HEK293 (cell line): ENCODE measurements around the gene JMJD6.

Experiments
- CTCF ChIA-PET: fragments of 350-600 bp; formaldehyde crosslinking; extraction: SDS; loops from one replicate; lab custom pipeline; 2021; ENCODE audit warnings: antibody characterized with exemption; lab: Yijun Ruan, JAX
- POLR2A ChIA-PET: fragments of 300-600 bp; formaldehyde crosslinking; extraction: SDS; loops from one replicate; lab custom pipeline; 2020; ENCODE audit warnings: antibody characterized with exemption, inconsistent platforms; lab: Yijun Ruan, JAX
- H3K27ac ChIP-seq: fragments of 200-500 bp; sonication (Bioruptor generic); 2 replicates; pipeline ENCODE4 v1.5.1; 2014; ENCODE audit warnings: low read depth, low read length, control low read depth, inconsistent platforms; ENCODE audit errors: extremely low read depth
- H3K36me3 ChIP-seq, 2 experiments: fragments of 200-500 bp in 1 of 2; sonication (Bioruptor generic) in 1 of 2; 1 replicate in 1 of 2; 2 replicates in 1 of 2; pipeline ENCODE4 v1.5.1; 2014 to 2017; ENCODE audit warnings: inconsistent platforms in 2 of 2, low read length in 2 of 2; ENCODE audit not compliant: control insufficient read depth in 2 of 2, insufficient read depth in 1 of 2
- H3K4me1 ChIP-seq: fragments of 200-500 bp; sonication (Bioruptor generic); 2 replicates; pipeline ENCODE4 v1.5.1; 2014; ENCODE audit warnings: mild to moderate bottlenecking, low read length, inconsistent platforms; ENCODE audit not compliant: control insufficient read depth, insufficient read depth
- H3K4me3 ChIP-seq: 2 replicates; pipeline ENCODE4 v1.5.1; 2011; ENCODE audit warnings: low read depth, mild to moderate bottlenecking, control low read depth, low read length, moderate library complexity
- H3K9me3 ChIP-seq: fragments of 200-500 bp; sonication (Bioruptor generic); 2 replicates; pipeline ENCODE4 v1.5.1; 2014; ENCODE audit warnings: low read depth, low read length, inconsistent platforms; ENCODE audit not compliant: control insufficient read depth, insufficient read depth
- EGR2 ChIP-seq: fragments of 450-650 bp; formaldehyde crosslinking; IDR thresholded peaks from 2 replicates; pipeline ENCODE4 v1.5.1; 2016; ENCODE audit warnings: low read depth, missing biosample characterization, missing genetic modification characterization
- GLIS1 ChIP-seq: fragments of 450-650 bp; formaldehyde crosslinking; IDR thresholded peaks from 2 replicates; pipeline ENCODE4 v1.5.1; 2016; ENCODE audit warnings: missing biosample characterization, missing genetic modification characterization
- HOXD13 ChIP-seq: sonication (generic); formaldehyde crosslinking; IDR thresholded peaks from 2 replicates; pipeline ENCODE4 v1.8.0; 2022; ENCODE audit warnings: missing genetic modification reagents, borderline replicate concordance
- IKZF3 ChIP-seq: fragments of 450-650 bp; IDR thresholded peaks from 2 replicates; pipeline ENCODE4 v1.5.0; 2018; ENCODE audit warnings: missing biosample characterization, mild to moderate bottlenecking, missing genetic modification characterization, moderate library complexity
- PRDM1 ChIP-seq: fragments of 450-650 bp; formaldehyde crosslinking; IDR thresholded peaks from 2 replicates; pipeline ENCODE4; 2016; ENCODE audit warnings: missing biosample characterization, missing genetic modification characterization
- SP7 ChIP-seq: fragments of 450-650 bp; formaldehyde crosslinking; IDR thresholded peaks from 2 replicates; pipeline ENCODE4 v1.5.1; 2016; ENCODE audit warnings: missing biosample characterization, missing genetic modification characterization
- WT1 ChIP-seq: fragments of 450-650 bp; formaldehyde crosslinking; IDR thresholded peaks from 2 replicates; pipeline ENCODE4 v1.5.1; 2016; ENCODE audit warnings: missing biosample characterization, missing genetic modification characterization
- ZBTB20 ChIP-seq: fragments of 450-650 bp; formaldehyde crosslinking; IDR thresholded peaks from 2 replicates; pipeline ENCODE4 v1.5.1; 2016; ENCODE audit warnings: missing biosample characterization, missing genetic modification characterization
- ZFP69B ChIP-seq: fragments of 450-650 bp; formaldehyde crosslinking; IDR thresholded peaks from 2 replicates; pipeline ENCODE4 v1.5.1; 2016; ENCODE audit warnings: missing biosample characterization, missing genetic modification characterization
- ZIC2 ChIP-seq: fragments of 450-650 bp; formaldehyde crosslinking; IDR thresholded peaks from 2 replicates; pipeline ENCODE4 v1.5.1; 2016; ENCODE audit warnings: missing biosample characterization, missing genetic modification characterization
- ZNF10 ChIP-seq: fragments of 450-650 bp; formaldehyde crosslinking; IDR thresholded peaks from 2 replicates; pipeline ENCODE4 v1.5.1; 2017; ENCODE audit warnings: missing biosample characterization, missing genetic modification characterization
- ZNF114 ChIP-seq: fragments of 450-650 bp; formaldehyde crosslinking; IDR thresholded peaks from 2 replicates; pipeline ENCODE4 v1.5.0; 2017; ENCODE audit warnings: missing biosample characterization, missing genetic modification characterization
- ZNF211 ChIP-seq: fragments of 450-650 bp; formaldehyde crosslinking; IDR thresholded peaks from 2 replicates; pipeline ENCODE4 v1.5.1; 2016; ENCODE audit warnings: low read depth, missing biosample characterization, missing genetic modification characterization
- ZNF341 ChIP-seq: fragments of 450-650 bp; formaldehyde crosslinking; IDR thresholded peaks from 2 replicates; pipeline ENCODE4; 2016; ENCODE audit warnings: low read depth, missing biosample characterization, missing genetic modification characterization
- ZNF366 ChIP-seq: fragments of 450-650 bp; formaldehyde crosslinking; conservative IDR thresholded peaks from 2 replicates; pipeline ENCODE4 v1.5.1; 2016; ENCODE audit warnings: missing biosample characterization, missing genetic modification characterization
- ZNF660 ChIP-seq: fragments of 450-650 bp; IDR thresholded peaks from 2 replicates; pipeline ENCODE4 v1.5.1; 2018; ENCODE audit warnings: missing biosample characterization, mild to moderate bottlenecking, missing genetic modification characterization
- TF ChIP-seq, protein P1 (sequence below): fragments of 450-650 bp; formaldehyde crosslinking; IDR thresholded peaks from 2 replicates; pipeline ENCODE4 v1.5.1; 2016; ENCODE audit warnings: missing biosample characterization, missing genetic modification characterization
- TF ChIP-seq, protein P2 (sequence below): fragments of 450-650 bp; formaldehyde crosslinking; IDR thresholded peaks from 2 replicates; pipeline ENCODE4 v1.5.1; 2016; ENCODE audit warnings: missing biosample characterization, missing genetic modification characterization
- TF ChIP-seq, protein P3 (sequence below): fragments of 450-650 bp; formaldehyde crosslinking; IDR thresholded peaks from 2 replicates; pipeline ENCODE4 v1.5.1; 2016; ENCODE audit warnings: missing biosample characterization, missing genetic modification characterization
- TF ChIP-seq, protein P4 (sequence below): fragments of 450-650 bp; formaldehyde crosslinking; IDR thresholded peaks from 2 replicates; pipeline ENCODE4 v1.5.1; 2016; ENCODE audit warnings: missing biosample characterization, missing genetic modification characterization, low read depth

JMJD6 gene

DNA sequence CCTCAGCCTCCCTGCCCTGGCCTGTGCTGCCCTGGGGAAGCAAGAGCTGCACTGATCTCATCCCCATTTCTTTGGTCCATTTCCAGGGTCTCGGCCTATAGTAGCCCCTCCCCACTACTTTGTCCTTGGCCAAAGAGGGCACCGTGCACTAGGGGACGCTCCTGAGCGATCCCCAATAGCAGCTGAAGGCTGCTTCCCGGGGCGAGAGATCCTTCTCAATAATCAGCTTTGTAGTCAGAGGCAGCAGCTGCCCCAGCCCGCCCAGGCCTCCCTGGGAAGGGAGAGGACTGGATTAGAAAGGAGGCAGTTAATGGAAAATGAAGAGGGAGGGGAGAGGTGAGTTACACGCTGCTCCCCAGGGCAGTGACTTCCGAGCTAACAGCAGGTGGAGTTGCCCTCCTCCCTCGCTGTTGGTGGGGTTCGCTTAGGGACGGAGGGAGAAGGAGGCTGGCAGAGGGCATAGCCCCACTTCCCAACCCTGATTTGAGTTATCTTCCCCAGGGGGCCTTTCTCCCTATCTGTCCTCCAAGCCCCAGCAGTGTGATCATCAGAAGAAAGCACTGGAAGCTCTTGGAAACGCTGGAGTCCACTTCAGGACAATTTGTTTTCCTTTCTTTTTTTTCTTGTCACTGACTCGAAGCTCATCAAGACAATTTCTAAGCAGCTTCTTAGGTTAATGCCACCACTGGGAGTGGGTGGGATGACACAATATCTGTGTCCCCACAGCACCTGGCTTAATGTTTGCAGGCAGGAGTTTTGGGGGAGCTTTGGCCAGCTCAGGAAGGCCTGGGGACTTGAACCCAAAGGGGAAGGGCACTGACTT is 18.2 kb downstream of the JMJD6 start:
- no peaks in the 10 kb centered on the region for H3K9me3 ChIP-seq
- ChIA-PET POLR2A (interaction anchor here (0.6 to 3.1 kb wide), 9 partner anchors 8 to 350 kb away, joined by 3 to 11 read pairs (median 3); partner anchors contain the start of genes JMJD6 and METTL23), CTCF (interaction anchor here (0.7 to 4.6 kb wide), 6 partner anchors 10 to 162 kb away, joined by 3 to 22 read pairs (median 4); no protein-coding TSS in a partner anchor)
- peak overlapping the region; percentile 87 for H3K27ac ChIP-seq
- no peak for TF ChIP-seq ZNF10 (tag by site-specific recombination)
- TF ChIP-seq IKZF3 (tag by site-specific recombination) = 0 out of 2 replicates have a peak, but pooled peaks have one; percentile 29
- TF ChIP-seq, protein P1, sequence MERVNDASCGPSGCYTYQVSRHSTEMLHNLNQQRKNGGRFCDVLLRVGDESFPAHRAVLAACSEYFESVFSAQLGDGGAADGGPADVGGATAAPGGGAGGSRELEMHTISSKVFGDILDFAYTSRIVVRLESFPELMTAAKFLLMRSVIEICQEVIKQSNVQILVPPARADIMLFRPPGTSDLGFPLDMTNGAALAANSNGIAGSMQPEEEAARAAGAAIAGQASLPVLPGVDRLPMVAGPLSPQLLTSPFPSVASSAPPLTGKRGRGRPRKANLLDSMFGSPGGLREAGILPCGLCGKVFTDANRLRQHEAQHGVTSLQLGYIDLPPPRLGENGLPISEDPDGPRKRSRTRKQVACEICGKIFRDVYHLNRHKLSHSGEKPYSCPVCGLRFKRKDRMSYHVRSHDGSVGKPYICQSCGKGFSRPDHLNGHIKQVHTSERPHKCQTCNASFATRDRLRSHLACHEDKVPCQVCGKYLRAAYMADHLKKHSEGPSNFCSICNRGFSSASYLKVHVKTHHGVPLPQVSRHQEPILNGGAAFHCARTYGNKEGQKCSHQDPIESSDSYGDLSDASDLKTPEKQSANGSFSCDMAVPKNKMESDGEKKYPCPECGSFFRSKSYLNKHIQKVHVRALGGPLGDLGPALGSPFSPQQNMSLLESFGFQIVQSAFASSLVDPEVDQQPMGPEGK (tag by site-specific recombination) = peak; percentile 32; the same call in 1 of the 2 replicates
- TF ChIP-seq WT1 (tag by site-specific recombination) = peak; percentile 65; the same call in 1 of the 2 replicates
- TF ChIP-seq, protein P2, sequence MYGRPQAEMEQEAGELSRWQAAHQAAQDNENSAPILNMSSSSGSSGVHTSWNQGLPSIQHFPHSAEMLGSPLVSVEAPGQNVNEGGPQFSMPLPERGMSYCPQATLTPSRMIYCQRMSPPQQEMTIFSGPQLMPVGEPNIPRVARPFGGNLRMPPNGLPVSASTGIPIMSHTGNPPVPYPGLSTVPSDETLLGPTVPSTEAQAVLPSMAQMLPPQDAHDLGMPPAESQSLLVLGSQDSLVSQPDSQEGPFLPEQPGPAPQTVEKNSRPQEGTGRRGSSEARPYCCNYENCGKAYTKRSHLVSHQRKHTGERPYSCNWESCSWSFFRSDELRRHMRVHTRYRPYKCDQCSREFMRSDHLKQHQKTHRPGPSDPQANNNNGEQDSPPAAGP = 0 out of 2 replicates have a peak, but pooled peaks have one; percentile 73
- TF ChIP-seq, protein P3, sequence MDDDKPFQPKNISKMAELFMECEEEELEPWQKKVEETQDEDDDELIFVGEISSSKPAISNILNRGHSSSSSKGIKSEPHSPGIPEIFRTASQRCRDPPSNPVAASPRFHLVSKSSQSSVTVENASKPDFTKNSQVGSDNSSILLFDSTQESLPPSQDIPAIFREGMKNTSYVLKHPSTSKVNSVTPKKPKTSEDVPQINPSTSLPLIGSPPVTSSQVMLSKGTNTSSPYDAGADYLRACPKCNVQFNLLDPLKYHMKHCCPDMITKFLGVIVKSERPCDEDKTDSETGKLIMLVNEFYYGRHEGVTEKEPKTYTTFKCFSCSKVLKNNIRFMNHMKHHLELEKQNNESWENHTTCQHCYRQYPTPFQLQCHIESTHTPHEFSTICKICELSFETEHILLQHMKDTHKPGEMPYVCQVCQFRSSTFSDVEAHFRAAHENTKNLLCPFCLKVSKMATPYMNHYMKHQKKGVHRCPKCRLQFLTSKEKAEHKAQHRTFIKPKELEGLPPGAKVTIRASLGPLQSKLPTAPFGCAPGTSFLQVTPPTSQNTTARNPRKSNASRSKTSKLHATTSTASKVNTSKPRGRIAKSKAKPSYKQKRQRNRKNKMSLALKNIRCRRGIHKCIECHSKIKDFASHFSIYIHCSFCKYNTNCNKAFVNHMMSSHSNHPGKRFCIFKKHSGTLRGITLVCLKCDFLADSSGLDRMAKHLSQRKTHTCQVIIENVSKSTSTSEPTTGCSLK (tag by site-specific recombination) = no peak
- TF ChIP-seq ZNF341 (tag by site-specific recombination) = peak; percentile 56
- no peak for TF ChIP-seq ZNF211
- TF ChIP-seq ZNF660 (tag by site-specific recombination) = no peak; the same call in 1 of the 2 replicates
- TF ChIP-seq SP7 (tag by site-specific recombination) = no peak
- TF ChIP-seq, protein P4, sequence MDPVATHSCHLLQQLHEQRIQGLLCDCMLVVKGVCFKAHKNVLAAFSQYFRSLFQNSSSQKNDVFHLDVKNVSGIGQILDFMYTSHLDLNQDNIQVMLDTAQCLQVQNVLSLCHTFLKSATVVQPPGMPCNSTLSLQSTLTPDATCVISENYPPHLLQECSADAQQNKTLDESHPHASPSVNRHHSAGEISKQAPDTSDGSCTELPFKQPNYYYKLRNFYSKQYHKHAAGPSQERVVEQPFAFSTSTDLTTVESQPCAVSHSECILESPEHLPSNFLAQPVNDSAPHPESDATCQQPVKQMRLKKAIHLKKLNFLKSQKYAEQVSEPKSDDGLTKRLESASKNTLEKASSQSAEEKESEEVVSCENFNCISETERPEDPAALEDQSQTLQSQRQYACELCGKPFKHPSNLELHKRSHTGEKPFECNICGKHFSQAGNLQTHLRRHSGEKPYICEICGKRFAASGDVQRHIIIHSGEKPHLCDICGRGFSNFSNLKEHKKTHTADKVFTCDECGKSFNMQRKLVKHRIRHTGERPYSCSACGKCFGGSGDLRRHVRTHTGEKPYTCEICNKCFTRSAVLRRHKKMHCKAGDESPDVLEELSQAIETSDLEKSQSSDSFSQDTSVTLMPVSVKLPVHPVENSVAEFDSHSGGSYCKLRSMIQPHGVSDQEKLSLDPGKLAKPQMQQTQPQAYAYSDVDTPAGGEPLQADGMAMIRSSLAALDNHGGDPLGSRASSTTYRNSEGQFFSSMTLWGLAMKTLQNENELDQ (tag by site-specific recombination) = no peak
- peak; percentile 67 for TF ChIP-seq ZBTB20 (tag by site-specific recombination)
- TF ChIP-seq EGR2 (tag by site-specific recombination) = no peak
- peak; percentile 40 for TF ChIP-seq GLIS1
- TF ChIP-seq PRDM1 (tag by site-specific recombination) = peak; percentile 89
- TF ChIP-seq HOXD13 (CRISPR knock-in tag) = no peak
- TF ChIP-seq ZNF114 (tag by site-specific recombination) = no peak
- peak; percentile 24; the same call in 1 of the 2 replicates for TF ChIP-seq ZNF366 (tag by site-specific recombination)
- no peak for TF ChIP-seq ZFP69B (tag by site-specific recombination)
- TF ChIP-seq ZIC2 (tag by site-specific recombination) = peak; percentile 79
- H3K4me1 ChIP-seq = peaks cover 27% of the 10 kb centered on the region
- H3K36me3 ChIP-seq = peaks cover 0 to 24% of the 10 kb centered on the region in 2 experiments; a peak in 2 of 3 replicates
- no peak overlapping the region for H3K4me3 ChIP-seq
